ENCODE data around the gene COL4A2. TPM values are rescaled to one million over a fixed set of nuclear protein-coding genes. Genes with fewer than 3 reads are reported as not detected.

Gene COL4A2
- total RNA-seq: 0.61 TPM in 1 of 2 replicates, not detected in the other

DNA sequence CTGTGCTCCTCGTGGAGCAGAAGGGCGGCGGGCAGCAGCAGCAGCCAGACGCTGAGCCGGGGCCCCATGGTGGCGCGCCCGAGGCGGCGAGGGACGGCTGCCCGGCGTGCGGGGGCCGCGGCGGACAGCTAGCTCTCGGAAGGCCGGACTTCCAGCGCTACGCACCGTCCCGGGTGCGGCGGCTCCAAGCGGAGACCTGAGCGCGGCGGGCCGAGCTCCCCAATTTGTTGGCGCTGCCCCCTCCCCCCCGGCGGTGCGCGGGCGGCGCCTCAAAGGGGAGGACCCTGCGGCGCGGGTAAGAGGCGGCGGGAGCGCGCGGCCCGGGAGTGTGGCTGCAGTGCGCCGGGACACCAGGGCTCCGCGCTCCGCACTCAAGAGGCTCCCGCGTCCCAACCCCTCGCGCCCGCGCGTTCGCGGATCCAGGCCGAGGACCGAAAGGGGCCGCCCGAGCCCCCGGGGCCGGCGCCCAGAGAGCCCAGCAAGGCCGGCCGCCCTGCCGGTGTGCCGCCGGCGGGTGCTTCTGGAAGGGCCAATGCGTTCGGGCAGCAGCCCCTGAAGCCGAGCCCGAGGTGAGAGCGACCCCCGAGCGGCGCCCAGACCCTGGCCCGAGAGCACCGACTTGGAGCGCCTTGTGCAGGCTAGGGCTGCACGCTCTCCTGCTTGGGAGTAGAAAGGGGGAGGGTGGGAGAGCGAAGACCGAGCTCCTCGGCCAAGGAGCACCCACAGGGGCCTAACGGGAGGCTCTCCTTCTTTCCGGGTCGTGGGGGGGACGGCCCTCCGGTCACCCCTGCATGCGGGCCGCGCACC, at the start of gene COL4A2, which contains the start of gene COL4A1:
Gene COL4A2, plus strand, starts transcription at position 325 of the 807 bp plus-strand sequence. CDS start 620 bp downstream, outside the sequence.
Gene COL4A1, minus strand, starts transcription at position 198 of the 807 bp plus-strand sequence. Its CDS starts 130 bp downstream, at position 68.
- intact Hi-C loops (cut with micrococcal nuclease): no loop called here
- Mint-ChIP-seq H3K4me3 (no peak within 1 kb of the TSS), H3K4me1 (peaks cover 3% of the 10 kb centered on the region), H3K9me3 (no peaks in the 10 kb centered on the region), H3K27me3 (peaks cover 56% of the 10 kb centered on the region), H3K36me3 (ENCODE audit: low read depth) (no peaks in the 10 kb centered on the region), H3K27ac (no peak within 1 kb of the TSS)
- no peak for DNase-seq
- TF ChIP-seq CTCF (IDR thresholded peaks at IDR 0.05): no peak
- ChIA-PET POLR2A (no interaction called here), CTCF (no interaction called here)
- no peak for ATAC-seq (ENCODE audit: low read depth)

DNA sequence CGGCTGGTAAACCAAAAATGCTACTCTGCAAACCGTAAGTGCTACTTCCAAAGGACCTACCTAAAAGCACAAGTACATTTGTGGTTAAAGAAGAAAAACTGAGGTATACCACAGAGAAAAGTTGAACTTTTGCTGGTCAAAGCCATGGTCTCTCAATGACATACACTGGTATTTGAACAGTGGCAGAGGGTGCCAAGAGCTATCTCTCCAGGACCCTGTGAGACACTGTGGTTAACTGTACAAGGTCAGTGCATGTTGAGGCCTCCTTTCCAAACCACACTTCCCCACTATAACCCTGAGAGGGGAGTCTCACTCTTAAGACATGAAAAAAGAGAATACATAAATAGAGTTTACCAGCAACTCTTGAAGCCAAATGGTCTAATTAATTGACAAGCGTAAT, 49.7 kb upstream of the COL4A2 start:
- peaks cover 10% of the 10 kb centered on the region for H3K27me3 Mint-ChIP-seq
- ChIA-PET POLR2A (no interaction called here), CTCF (no interaction called here)
- ATAC-seq (ENCODE audit: low read depth): no peak
- no peak for DNase-seq
- intact Hi-C loops (cut with micrococcal nuclease): no loop called here
- no peak for TF ChIP-seq CTCF (IDR thresholded peaks at IDR 0.05)
- no peaks in the 10 kb centered on the region for H3K4me1 Mint-ChIP-seq
- H3K9me3 Mint-ChIP-seq: peaks cover 3% of the 10 kb centered on the region
- no peaks in the 10 kb centered on the region for H3K36me3 Mint-ChIP-seq (ENCODE audit: low read depth)
- H3K27ac Mint-ChIP-seq: no peak overlapping the region
- H3K4me3 Mint-ChIP-seq: no peak overlapping the region

GRCh38 chr13:110258876-110259631, 48.0 kb upstream of the COL4A2 start:
- no peaks in the 10 kb centered on the region for H3K36me3 Mint-ChIP-seq (ENCODE audit: low read depth)
- H3K4me3 Mint-ChIP-seq: no peak overlapping the region
- intact Hi-C loops (cut with micrococcal nuclease): no loop called here
- CTCF ChIA-PET: no interaction called here
- H3K4me1 Mint-ChIP-seq: no peaks in the 10 kb centered on the region
- POLR2A ChIA-PET: no interaction called here
- TF ChIP-seq CTCF (IDR thresholded peaks at IDR 0.05): no peak
- ATAC-seq (ENCODE audit: low read depth) (no peak), DNase-seq (no peak)
- peaks cover 3% of the 10 kb centered on the region for H3K9me3 Mint-ChIP-seq
- H3K27me3 Mint-ChIP-seq: peaks cover 18% of the 10 kb centered on the region
- H3K27ac Mint-ChIP-seq: no peak overlapping the region

DNA sequence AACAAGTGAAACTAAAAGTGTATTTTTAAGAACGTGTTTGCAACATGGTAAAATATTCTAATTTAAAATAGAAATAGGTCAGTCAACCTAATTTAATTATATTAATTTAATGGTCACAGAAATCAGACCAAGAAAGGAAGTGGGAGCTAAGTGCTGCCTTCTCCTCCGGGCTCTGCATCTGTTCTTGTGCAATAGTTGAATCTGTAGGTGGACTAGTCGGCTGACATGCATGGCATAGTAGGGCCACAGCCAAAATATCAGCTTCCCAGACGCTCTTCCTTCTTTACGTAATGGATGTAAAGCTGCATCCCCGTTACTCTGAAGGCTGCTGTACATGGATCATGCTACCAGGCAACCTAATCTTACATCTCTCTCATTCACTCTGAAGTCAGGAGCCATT, 47.4 kb upstream of the COL4A2 start:
- no peak overlapping the region for H3K27ac Mint-ChIP-seq
- peaks cover 3% of the 10 kb centered on the region for H3K9me3 Mint-ChIP-seq

More for the DNA sequence above, 47.4 kb upstream of the COL4A2 start:
- H3K4me3 Mint-ChIP-seq: no peak overlapping the region
- no peak for TF ChIP-seq CTCF (IDR thresholded peaks at IDR 0.05)
- intact Hi-C loops (cut with micrococcal nuclease): no loop called here
- no peak for ATAC-seq (ENCODE audit: low read depth)
- no peak for DNase-seq
- CTCF ChIA-PET: no interaction called here
- no peaks in the 10 kb centered on the region for H3K36me3 Mint-ChIP-seq (ENCODE audit: low read depth)
- H3K4me1 Mint-ChIP-seq: no peaks in the 10 kb centered on the region
- peaks cover 18% of the 10 kb centered on the region for H3K27me3 Mint-ChIP-seq
- POLR2A ChIA-PET: no interaction called here
